ENCODE measurements around the gene CDHR4. TPM values are rescaled to one million over a fixed set of nuclear protein-coding genes. Genes with fewer than 3 reads are reported as not detected.

Gene CDHR4
- total and polyA plus RNA-seq, 2 experiments from 2014 or later = not detected

GRCh38 chr3:49790626-49791411 is 8.9 kb downstream of the CDHR4 start:
- Histone ChIP-seq H4K20me1 (ENCODE audit: insufficient read depth) (no peaks in the 10 kb centered on the region), H3F3A (ENCODE audit: insufficient read depth) (no peaks in the 10 kb centered on the region), H3K4me1 (ENCODE audit: insufficient read depth) (0 out of 2 replicates have a peak, but pooled peaks cover 6% of the 10 kb centered on the region), H3K4me3 (no peak overlapping the region), H2AFZ (no peak overlapping the region), H3K9me3 (ENCODE audit: low read depth) (no peaks in the 10 kb centered on the region), H3K27ac (no peak overlapping the region), H3K36me3 (ENCODE audit: low read depth) (no peaks in the 10 kb centered on the region), H3K27me3 (replicated peaks; ENCODE audit: insufficient read depth) (no peaks in the 10 kb centered on the region), H3K79me2 (ENCODE audit: insufficient read depth) (peaks cover 5% of the 10 kb centered on the region), H3K9ac (no peak overlapping the region), H3K9me2 (ENCODE audit: insufficient read depth) (no peaks in the 10 kb centered on the region), H3K4me2 (ENCODE audit: unreplicated experiment) (no peak overlapping the region)
- TF ChIP-seq EZH2phosphoT487 (IDR thresholded peaks at IDR 0.05; ENCODE audit: insufficient read depth, low read depth) (no peak), EZH2 (IDR thresholded peaks at IDR 0.05; ENCODE audit: insufficient read depth, poor library complexity, severe bottlenecking) (no peak)
- DNase-seq = no peak
- in situ Hi-C loops (cut with MboI) = no loop called here
- WGBS, 2 experiments (ENCODE audit: low coverage in 1 of 2, low lambda C conversion rate in 2 of 2, missing lambda C conversion rate in 2 of 2) = 64 to 67% methylated on average over 9 of the region's 9 CpGs

- Histone ChIP-seq H3K4me3 (no peak overlapping the region), H3K36me3 (ENCODE audit: low read depth) (no peaks in the 10 kb centered on the region), H4K20me1 (ENCODE audit: insufficient read depth) (no peaks in the 10 kb centered on the region), H3K4me2 (ENCODE audit: unreplicated experiment) (no peak overlapping the region), H3F3A (ENCODE audit: insufficient read depth) (no peaks in the 10 kb centered on the region), H2AFZ (no peak overlapping the region), H3K27me3 (replicated peaks; ENCODE audit: insufficient read depth) (no peaks in the 10 kb centered on the region), H3K79me2 (ENCODE audit: insufficient read depth) (peaks cover 33% of the 10 kb centered on the region), H3K27ac (no peak overlapping the region), H3K9me2 (ENCODE audit: insufficient read depth) (no peaks in the 10 kb centered on the region), H3K9me3 (ENCODE audit: low read depth) (no peaks in the 10 kb centered on the region), H3K9ac (no peak overlapping the region), H3K4me1 (ENCODE audit: insufficient read depth) (peaks cover 14% of the 10 kb centered on the region; the same call in 1 of the 2 replicates)
- 91 to 97% methylated on average over 2 of the region's 2 CpGs for WGBS, 2 experiments (ENCODE audit: low coverage in 1 of 2, low lambda C conversion rate in 2 of 2, missing lambda C conversion rate in 2 of 2)
- no peak for DNase-seq
- TF ChIP-seq EZH2 (IDR thresholded peaks at IDR 0.05; ENCODE audit: insufficient read depth, poor library complexity, severe bottlenecking) (no peak), EZH2phosphoT487 (IDR thresholded peaks at IDR 0.05; ENCODE audit: insufficient read depth, low read depth) (no peak)
- in situ Hi-C loops (cut with MboI) = no loop called here
Measured at GRCh38 chr3:49788056-49788455, 11.6 kb downstream of the CDHR4 start.

GRCh38 chr3:49787536-49787935 is 12.1 kb downstream of the CDHR4 start:
- no peak for TF ChIP-seq EZH2 (IDR thresholded peaks at IDR 0.05; ENCODE audit: insufficient read depth, poor library complexity, severe bottlenecking)
- no peak for TF ChIP-seq EZH2phosphoT487 (IDR thresholded peaks at IDR 0.05; ENCODE audit: insufficient read depth, low read depth)
- no peak for DNase-seq
- 76 to 90% methylated on average over 5 of the region's 5 CpGs for WGBS, 2 experiments (ENCODE audit: low coverage in 1 of 2, low lambda C conversion rate in 2 of 2, missing lambda C conversion rate in 2 of 2)
- peaks cover 14% of the 10 kb centered on the region; the same call in 1 of the 2 replicates for H3K4me1 ChIP-seq (ENCODE audit: insufficient read depth)
- no peaks in the 10 kb centered on the region for H3F3A ChIP-seq (ENCODE audit: insufficient read depth)
- H3K9ac ChIP-seq = no peak overlapping the region
- H3K9me2 ChIP-seq (ENCODE audit: insufficient read depth) = no peaks in the 10 kb centered on the region
- H3K9me3 ChIP-seq (ENCODE audit: low read depth) = no peaks in the 10 kb centered on the region
- no peaks in the 10 kb centered on the region for H3K36me3 ChIP-seq (ENCODE audit: low read depth)
- in situ Hi-C loops (cut with MboI) = no loop called here
- H3K27me3 ChIP-seq (replicated peaks; ENCODE audit: insufficient read depth) = no peaks in the 10 kb centered on the region
- no peak overlapping the region for H3K4me3 ChIP-seq
- H3K4me2 ChIP-seq (ENCODE audit: unreplicated experiment) = no peak overlapping the region
- peaks cover 38% of the 10 kb centered on the region for H3K79me2 ChIP-seq (ENCODE audit: insufficient read depth)
- H4K20me1 ChIP-seq (ENCODE audit: insufficient read depth) = no peaks in the 10 kb centered on the region
- no peak overlapping the region for H2AFZ ChIP-seq
- H3K27ac ChIP-seq = no peak overlapping the region

GRCh38 chr3:49787182-49787464 is 12.6 kb downstream of the CDHR4 start:
- no peak for DNase-seq
- Histone ChIP-seq H3K9me2 (ENCODE audit: insufficient read depth) (no peaks in the 10 kb centered on the region), H3K9me3 (ENCODE audit: low read depth) (no peaks in the 10 kb centered on the region), H3K4me2 (ENCODE audit: unreplicated experiment) (peak overlapping the region; percentile 81), H4K20me1 (ENCODE audit: insufficient read depth) (no peaks in the 10 kb centered on the region), H3K36me3 (ENCODE audit: low read depth) (no peaks in the 10 kb centered on the region), H3K9ac (peak overlapping the region; percentile 85), H2AFZ (peak overlapping the region; percentile 96), H3K27ac (peak overlapping the region; percentile 71; the same call in 1 of the 2 replicates), H3K27me3 (replicated peaks; ENCODE audit: insufficient read depth) (no peaks in the 10 kb centered on the region), H3K4me3 (peak overlapping the region; percentile 81), H3F3A (ENCODE audit: insufficient read depth) (no peaks in the 10 kb centered on the region), H3K79me2 (ENCODE audit: insufficient read depth) (peaks cover 42% of the 10 kb centered on the region), H3K4me1 (ENCODE audit: insufficient read depth) (peaks cover 14% of the 10 kb centered on the region; the same call in 1 of the 2 replicates)
- in situ Hi-C loops (cut with MboI) = no loop called here
- 46 to 54% methylated on average over 3 of the region's 3 CpGs for WGBS, 2 experiments (ENCODE audit: low coverage in 1 of 2, low lambda C conversion rate in 2 of 2, missing lambda C conversion rate in 2 of 2)
- no peak for TF ChIP-seq EZH2 (IDR thresholded peaks at IDR 0.05; ENCODE audit: insufficient read depth, poor library complexity, severe bottlenecking)
- no peak for TF ChIP-seq EZH2phosphoT487 (IDR thresholded peaks at IDR 0.05; ENCODE audit: insufficient read depth, low read depth)
